Smooth muscle cell (in vitro differentiated cells): ENCODE results near the gene CTNNBL1. TPM values are rescaled to one million over a fixed set of nuclear protein-coding genes. Genes with fewer than 3 reads are reported as not detected.

Source experiments
- DNase-seq: peaks from one replicate; lab custom pipeline; 2025; ENCODE audit not compliant: unreplicated experiment; lab: John Stamatoyannopoulos, UW
- H2AFZ ChIP-seq: fragments of 200-600 bp; sonication (generic); 2 replicates; pipeline ENCODE4 v1.6.0; 2016; ENCODE audit warnings: antibody characterized with exemption, low read depth, mild to moderate bottlenecking
- H3F3A ChIP-seq: fragments of 200-600 bp; sonication (generic); 2 replicates; pipeline ENCODE4 v1.6.0; 2017; ENCODE audit warnings: antibody characterized with exemption, low read depth
- H3K27ac ChIP-seq: fragments of 200-600 bp; sonication (generic); 2 replicates; pipeline ENCODE4 v1.5.1; 2016; ENCODE audit warnings: low read depth, mild to moderate bottlenecking
- H3K27me3 ChIP-seq: fragments of 200-600 bp; sonication (generic); 2 replicates; pipeline ENCODE4 v1.6.1; 2016; ENCODE audit warnings: low read depth, mild to moderate bottlenecking
- H3K36me3 ChIP-seq: fragments of 200-600 bp; sonication (generic); 2 replicates; pipeline ENCODE4 v1.5.1; 2016; ENCODE audit warnings: low read depth
- H3K4me1 ChIP-seq: fragments of 200-600 bp; sonication (generic); 2 replicates; pipeline ENCODE4 v1.5.1; 2016; ENCODE audit warnings: low read depth
- H3K4me2 ChIP-seq: fragments of 200-600 bp; sonication (generic); 2 replicates; pipeline ENCODE4 v1.6.0; 2016; ENCODE audit warnings: mild to moderate bottlenecking
- H3K4me3 ChIP-seq: fragments of 200-600 bp; sonication (generic); 2 replicates; pipeline ENCODE4 v1.5.1; 2016; ENCODE audit warnings: mild to moderate bottlenecking
- H3K79me2 ChIP-seq: fragments of 200-600 bp; sonication (generic); 2 replicates; pipeline ENCODE4 v1.6.0; 2016; ENCODE audit warnings: low read depth, mild to moderate bottlenecking
- H3K9ac ChIP-seq: fragments of 200-600 bp; sonication (generic); 2 replicates; pipeline ENCODE4 v1.6.0; 2016; ENCODE audit warnings: low read depth
- H3K9me3 ChIP-seq: fragments of 200-600 bp; sonication (generic); replicated peaks from 2 replicates; pipeline ENCODE4 v1.5.1; 2016; ENCODE audit warnings: low read depth
- H4K20me1 ChIP-seq: fragments of 200-600 bp; sonication (generic); 2 replicates; pipeline ENCODE4 v1.6.0; 2016; ENCODE audit warnings: low read depth
- WGBS: methylation state at CpG from one replicate; pipeline ENCODE4 v1.1.7; 2016; ENCODE audit warnings: low lambda C conversion rate; 5-methylcytosine and 5-hydroxymethylcytosine counted together
- polyA plus RNA-seq: library from polyadenylated mRNA; unstranded; fragments of >200 nt; fragmentation: Nextera tagmentation; extraction: Ambion mirVana; gene quantifications from 2 replicates; pipeline ENCODE4 v1.2.1, GENCODE V29; 2016
- total RNA-seq: library from RNA; depleted of rRNA; stranded (reverse); fragments of >200 nt; gene quantifications from 2 replicates; pipeline ENCODE4 v1.2.3, GENCODE V29; 2014
- TF ChIP-seq, protein P1 (sequence below): fragments of 200-600 bp; sonication (generic); IDR thresholded peaks from 2 replicates; pipeline ENCODE4 v1.5.1; 2017; ENCODE audit warnings: borderline replicate concordance, mild to moderate bottlenecking, antibody characterized with exemption; ENCODE audit not compliant: insufficient read depth, poor library complexity, severe bottlenecking

Gene CTNNBL1
- total and polyA plus RNA-seq, 2 experiments from 2014 or later = 33.3 to 63.6 TPM

DNA sequence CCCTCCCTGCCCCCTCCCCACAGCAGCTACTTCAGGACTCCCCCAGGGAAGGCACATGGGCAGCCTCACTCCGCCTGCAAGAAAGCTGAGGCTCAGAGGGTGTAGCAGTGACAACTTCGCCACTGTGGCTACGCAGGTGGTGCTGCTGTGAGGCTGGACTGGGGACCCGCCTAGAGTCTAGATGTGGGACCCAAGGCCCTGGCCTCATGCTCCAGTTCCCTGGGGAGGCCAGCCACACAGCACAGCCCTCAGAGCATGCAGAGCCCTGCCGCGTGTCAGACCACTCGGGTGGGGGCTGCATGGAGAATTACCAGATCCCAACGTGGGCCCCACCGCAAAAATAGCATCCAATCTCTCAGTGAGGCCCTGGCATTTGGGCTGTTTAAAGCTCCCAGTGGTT, 178.3 kb downstream of the CTNNBL1 start:
- H3K4me3 ChIP-seq = no peak overlapping the region
- DNase-seq = no peak
- no peaks in the 10 kb centered on the region for H3K27me3 ChIP-seq
- peaks cover 4% of the 10 kb centered on the region for H3K4me1 ChIP-seq
- H3K79me2 ChIP-seq = no peaks in the 10 kb centered on the region
- no peak overlapping the region for H2AFZ ChIP-seq
- no peaks in the 10 kb centered on the region for H3K9me3 ChIP-seq
- no peaks in the 10 kb centered on the region for H3K36me3 ChIP-seq
- no peak overlapping the region for H3K9ac ChIP-seq
- no peak overlapping the region for H3K27ac ChIP-seq
- H4K20me1 ChIP-seq = no peaks in the 10 kb centered on the region
- WGBS = 91% methylated on average over 9 of the region's 9 CpGs
- no peak overlapping the region for H3K4me2 ChIP-seq
- TF ChIP-seq, protein P1, sequence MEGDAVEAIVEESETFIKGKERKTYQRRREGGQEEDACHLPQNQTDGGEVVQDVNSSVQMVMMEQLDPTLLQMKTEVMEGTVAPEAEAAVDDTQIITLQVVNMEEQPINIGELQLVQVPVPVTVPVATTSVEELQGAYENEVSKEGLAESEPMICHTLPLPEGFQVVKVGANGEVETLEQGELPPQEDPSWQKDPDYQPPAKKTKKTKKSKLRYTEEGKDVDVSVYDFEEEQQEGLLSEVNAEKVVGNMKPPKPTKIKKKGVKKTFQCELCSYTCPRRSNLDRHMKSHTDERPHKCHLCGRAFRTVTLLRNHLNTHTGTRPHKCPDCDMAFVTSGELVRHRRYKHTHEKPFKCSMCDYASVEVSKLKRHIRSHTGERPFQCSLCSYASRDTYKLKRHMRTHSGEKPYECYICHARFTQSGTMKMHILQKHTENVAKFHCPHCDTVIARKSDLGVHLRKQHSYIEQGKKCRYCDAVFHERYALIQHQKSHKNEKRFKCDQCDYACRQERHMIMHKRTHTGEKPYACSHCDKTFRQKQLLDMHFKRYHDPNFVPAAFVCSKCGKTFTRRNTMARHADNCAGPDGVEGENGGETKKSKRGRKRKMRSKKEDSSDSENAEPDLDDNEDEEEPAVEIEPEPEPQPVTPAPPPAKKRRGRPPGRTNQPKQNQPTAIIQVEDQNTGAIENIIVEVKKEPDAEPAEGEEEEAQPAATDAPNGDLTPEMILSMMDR = no peak
- no peaks in the 10 kb centered on the region for H3F3A ChIP-seq

DNA sequence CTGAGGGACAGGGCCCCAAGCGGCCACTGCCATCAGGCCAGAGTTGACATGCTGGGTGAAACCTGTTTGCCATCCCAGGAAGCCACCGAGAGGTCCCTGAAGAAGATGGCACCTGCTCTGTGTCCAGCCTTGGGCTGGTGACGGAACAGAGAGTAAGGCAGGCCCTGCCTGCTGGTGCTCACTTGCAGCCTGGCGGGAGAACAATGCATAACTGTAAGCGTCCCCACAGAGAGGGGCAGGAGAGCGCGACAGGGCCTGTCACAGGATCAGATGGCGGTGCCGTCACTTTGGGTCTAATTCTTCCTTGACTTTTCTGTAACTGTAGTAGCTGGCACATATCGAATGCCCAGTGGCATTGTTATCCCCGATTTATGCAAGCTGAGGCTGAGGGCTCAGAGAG, 180.1 kb downstream of the CTNNBL1 start:
- H3K36me3 ChIP-seq = no peaks in the 10 kb centered on the region
- no peaks in the 10 kb centered on the region for H3K79me2 ChIP-seq
- H3F3A ChIP-seq = no peaks in the 10 kb centered on the region
- TF ChIP-seq, protein P1 = no peak
- peaks cover 4% of the 10 kb centered on the region for H3K4me1 ChIP-seq
- H3K27ac ChIP-seq = no peak overlapping the region
- no peaks in the 10 kb centered on the region for H3K27me3 ChIP-seq
- no peaks in the 10 kb centered on the region for H4K20me1 ChIP-seq
- no peak overlapping the region for H3K4me3 ChIP-seq
- no peak for DNase-seq
- WGBS = 97% methylated on average over 11 of the region's 11 CpGs
- H3K4me2 ChIP-seq = no peak overlapping the region
- H3K9ac ChIP-seq = no peak overlapping the region
- H2AFZ ChIP-seq = no peak overlapping the region
- no peaks in the 10 kb centered on the region for H3K9me3 ChIP-seq

DNA sequence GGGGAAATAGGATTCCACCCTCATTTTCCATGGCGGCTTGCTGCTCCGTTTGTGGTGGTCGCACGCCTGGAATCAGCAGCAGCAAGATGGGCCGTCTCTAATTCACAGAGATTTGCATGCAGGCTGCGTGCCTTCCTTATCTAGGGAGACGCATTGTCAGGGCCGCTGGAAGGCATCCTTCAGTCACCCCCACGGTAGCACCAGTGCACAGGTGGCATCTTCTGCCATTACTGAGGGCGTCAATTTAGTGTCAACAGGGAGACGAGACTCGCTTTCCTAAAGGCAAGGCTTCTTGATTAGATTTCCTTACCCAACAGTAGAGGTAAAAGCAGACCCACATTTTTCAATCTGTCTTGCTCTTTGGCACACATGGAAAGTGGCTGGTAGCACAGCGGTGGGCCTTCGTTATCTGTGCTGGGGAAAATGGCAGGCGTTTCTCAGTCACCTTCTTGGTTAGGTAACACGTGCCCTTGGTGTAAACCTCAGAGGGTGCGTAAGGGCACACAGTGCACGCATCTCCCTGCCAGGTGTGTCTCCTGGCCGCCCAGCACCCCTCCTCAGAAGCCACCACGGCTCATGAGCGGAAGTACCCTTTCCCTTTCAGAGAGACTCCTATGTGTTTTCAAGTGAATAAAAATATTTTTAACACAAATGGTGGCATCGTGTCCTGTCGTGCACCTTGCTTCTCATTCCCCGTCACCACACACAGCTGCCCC, 181.8 kb downstream of the CTNNBL1 start:
- WGBS = 97% methylated on average over 24 of the region's 24 CpGs
- Histone ChIP-seq H3F3A (no peaks in the 10 kb centered on the region), H3K9ac (no peak overlapping the region), H3K27ac (no peak overlapping the region), H3K4me2 (no peak overlapping the region), H3K4me1 (no peaks in the 10 kb centered on the region), H3K9me3 (no peaks in the 10 kb centered on the region), H2AFZ (no peak overlapping the region), H3K4me3 (no peak overlapping the region), H3K27me3 (no peaks in the 10 kb centered on the region), H3K36me3 (no peaks in the 10 kb centered on the region), H3K79me2 (no peaks in the 10 kb centered on the region), H4K20me1 (no peaks in the 10 kb centered on the region)
- DNase-seq = no peak
- TF ChIP-seq, protein P1 = no peak

DNA sequence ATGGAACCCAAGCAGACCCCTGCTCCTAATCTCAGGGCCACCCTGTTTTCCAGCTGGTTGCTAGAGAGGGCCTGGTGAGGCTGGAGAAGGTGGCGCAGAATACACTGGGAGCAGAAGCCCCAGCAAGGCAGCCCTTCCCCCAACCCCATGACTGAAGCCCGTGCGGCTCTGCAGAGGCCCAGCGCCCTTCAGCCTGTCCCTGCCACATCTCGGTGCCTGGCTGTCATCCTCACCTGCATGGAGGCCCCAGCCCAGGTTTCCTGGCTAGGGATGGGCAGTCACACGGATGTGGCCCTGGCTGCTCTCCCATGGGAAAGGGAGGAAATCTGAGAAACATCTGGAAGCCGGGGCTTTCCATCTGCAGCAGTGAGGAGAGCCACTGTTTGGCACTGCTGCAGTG, 183.0 kb downstream of the CTNNBL1 start:
- Histone ChIP-seq H4K20me1 (no peaks in the 10 kb centered on the region), H3F3A (no peaks in the 10 kb centered on the region), H3K4me3 (no peak overlapping the region), H3K4me1 (no peaks in the 10 kb centered on the region), H2AFZ (no peak overlapping the region), H3K79me2 (no peaks in the 10 kb centered on the region), H3K4me2 (no peak overlapping the region), H3K9me3 (no peaks in the 10 kb centered on the region), H3K9ac (no peak overlapping the region), H3K27ac (no peak overlapping the region), H3K27me3 (no peaks in the 10 kb centered on the region), H3K36me3 (no peaks in the 10 kb centered on the region)
- TF ChIP-seq, protein P1 = no peak
- 91% methylated on average over 7 of the region's 7 CpGs for WGBS
- DNase-seq = no peak
